Trophoblast cell (in vitro differentiated cells and primary cell): ENCODE measurements around the gene MS4A7.
A peak's percentile ranks its signal among the peaks of the same experiment; 100 is the strongest.

Source experiments
- DNase-seq, 2 donors: peaks; one replicate each; pipeline ENCODE4 v3.0.0-alpha.2; 2016
- H2AFZ ChIP-seq: 2 replicates; pipeline ENCODE4 v1.6.1; 2013; ENCODE audit warnings: low read length, moderate library complexity, mild to moderate bottlenecking; ENCODE audit not compliant: insufficient read depth, poor library complexity
- H2AK5ac ChIP-seq: 2 replicates; pipeline ENCODE4 v1.6.1; 2013; ENCODE audit warnings: mild to moderate bottlenecking, low read length
- H2BK120ac ChIP-seq: 2 replicates; pipeline ENCODE4 v1.6.1; 2013; ENCODE audit warnings: low read length, mild to moderate bottlenecking, moderate library complexity; ENCODE audit not compliant: insufficient read depth, poor library complexity
- H2BK12ac ChIP-seq: 2 replicates; pipeline ENCODE4 v1.6.1; 2013; ENCODE audit warnings: mild to moderate bottlenecking, low read length, moderate library complexity
- H2BK5ac ChIP-seq: 2 replicates; pipeline ENCODE4 v1.6.1; 2013; ENCODE audit warnings: low read length, low read depth, moderate library complexity, mild to moderate bottlenecking; ENCODE audit not compliant: poor library complexity
- H3K14ac ChIP-seq: 2 replicates; pipeline ENCODE4 v1.6.1; 2013; ENCODE audit warnings: mild to moderate bottlenecking, low read length
- H3K18ac ChIP-seq: 2 replicates; pipeline ENCODE4 v1.6.1; 2013; ENCODE audit warnings: mild to moderate bottlenecking, low read length
- H3K23ac ChIP-seq: 2 replicates; pipeline ENCODE4 v1.6.1; 2013; ENCODE audit warnings: low read length
- H3K27ac ChIP-seq: 2 replicates; pipeline ENCODE4 v1.5.1; 2013; ENCODE audit warnings: low read depth, mild to moderate bottlenecking, inconsistent platforms, low read length, moderate library complexity
- H3K27me3 ChIP-seq: 2 replicates; pipeline ENCODE4 v1.6.1; 2013; ENCODE audit warnings: inconsistent platforms, mild to moderate bottlenecking, low read length, moderate library complexity; ENCODE audit not compliant: insufficient read depth
- H3K36me3 ChIP-seq, 2 experiments: 1 replicate in 1 of 2; 2 replicates in 1 of 2; pipeline ENCODE4 v1.6.1; 2013; ENCODE audit warnings: low read length in 2 of 2, mild to moderate bottlenecking in 2 of 2, moderate library complexity in 1 of 2; ENCODE audit not compliant: insufficient read depth in 2 of 2, control insufficient read depth in 1 of 2
- H3K4ac ChIP-seq: 2 replicates; pipeline ENCODE4 v1.6.1; 2013; ENCODE audit warnings: low read depth, mild to moderate bottlenecking, low read length, moderate library complexity
- H3K4me1 ChIP-seq, 2 experiments: 1 replicate in 1 of 2; 2 replicates in 1 of 2; pipeline ENCODE4 v1.6.1; 2013; ENCODE audit warnings: low read length in 2 of 2, mild to moderate bottlenecking in 2 of 2, moderate library complexity in 1 of 2; ENCODE audit not compliant: insufficient read depth in 2 of 2, control insufficient read depth in 1 of 2
- H3K4me2 ChIP-seq: 2 replicates; pipeline ENCODE4 v1.6.1; 2013; ENCODE audit warnings: inconsistent platforms, mild to moderate bottlenecking, low read length, moderate library complexity
- H3K4me3 ChIP-seq: 2 replicates; pipeline ENCODE4 v1.5.1; 2013; ENCODE audit warnings: mild to moderate bottlenecking, low read depth, low read length, inconsistent platforms
- H3K79me1 ChIP-seq: one replicate; pipeline ENCODE4 v1.6.1; 2013; ENCODE audit warnings: low read length
- H3K79me2 ChIP-seq: 2 replicates; pipeline ENCODE4 v1.6.1; 2013; ENCODE audit warnings: low read length, mild to moderate bottlenecking; ENCODE audit not compliant: control insufficient read depth, insufficient read depth, poor library complexity
- H3K9ac ChIP-seq: 2 replicates; pipeline ENCODE4 v1.6.1; 2013; ENCODE audit warnings: mild to moderate bottlenecking, low read length
- H3K9me3 ChIP-seq: 2 replicates; pipeline ENCODE4 v1.6.1; 2013; ENCODE audit warnings: low read depth, mild to moderate bottlenecking, control low read depth, inconsistent platforms, low read length; ENCODE audit not compliant: insufficient read depth
- H4K12ac ChIP-seq: 2 replicates; pipeline ENCODE4 v1.6.1; 2013; ENCODE audit warnings: low read depth, mild to moderate bottlenecking, low read length, moderate library complexity
- H4K8ac ChIP-seq: 2 replicates; pipeline ENCODE4 v1.6.1; 2013; ENCODE audit warnings: low read depth, mild to moderate bottlenecking, low read length, moderate library complexity
- H4K91ac ChIP-seq: one replicate; pipeline ENCODE4 v1.6.1; 2013; ENCODE audit warnings: low read depth, mild to moderate bottlenecking, low read length, moderate library complexity
- WGBS: extraction: QIAGEN DNeasy Blood & Tissue Kit; methylation state at CpG from one replicate; pipeline ENCODE4 v1.1.7; 2013; ENCODE audit warnings: missing lambda C conversion rate; ENCODE audit not compliant: insufficient read length, insufficient coverage; ENCODE audit errors: extremely low coverage; 5-methylcytosine and 5-hydroxymethylcytosine counted together

MS4A7 gene

GRCh38 chr11:60338053-60338452, 40.3 kb upstream of the MS4A7 start:
- no peak overlapping the region for H2BK12ac ChIP-seq
- no peak overlapping the region for H3K27ac ChIP-seq
- no peaks in the 10 kb centered on the region for H3K79me2 ChIP-seq
- no peaks in the 10 kb centered on the region for H3K27me3 ChIP-seq
- no peak overlapping the region for H2BK120ac ChIP-seq
- H2AFZ ChIP-seq, result no peak overlapping the region
- H4K91ac ChIP-seq, result no peak overlapping the region
- WGBS, result no CpG with 5 or more reads among the region's 2 CpGs
- H4K12ac ChIP-seq, result no peak overlapping the region
- H3K4me1 ChIP-seq, result no peaks in the 10 kb centered on the region
- peaks cover 2% of the 10 kb centered on the region for H3K79me1 ChIP-seq
- H3K9me3 ChIP-seq, result no peaks in the 10 kb centered on the region
- no peak overlapping the region for H3K23ac ChIP-seq
- no peak overlapping the region for H2BK5ac ChIP-seq
- H3K36me3 ChIP-seq, result no peaks in the 10 kb centered on the region
- DNase-seq, result no peak
- H3K4ac ChIP-seq, result no peak overlapping the region
- no peak overlapping the region for H3K18ac ChIP-seq
- H2AK5ac ChIP-seq, result no peak overlapping the region
- no peak overlapping the region for H3K4me2 ChIP-seq
- no peak overlapping the region for H3K9ac ChIP-seq
- no peak overlapping the region for H3K4me3 ChIP-seq
- no peak overlapping the region for H3K14ac ChIP-seq
- no peak overlapping the region for H4K8ac ChIP-seq

DNA sequence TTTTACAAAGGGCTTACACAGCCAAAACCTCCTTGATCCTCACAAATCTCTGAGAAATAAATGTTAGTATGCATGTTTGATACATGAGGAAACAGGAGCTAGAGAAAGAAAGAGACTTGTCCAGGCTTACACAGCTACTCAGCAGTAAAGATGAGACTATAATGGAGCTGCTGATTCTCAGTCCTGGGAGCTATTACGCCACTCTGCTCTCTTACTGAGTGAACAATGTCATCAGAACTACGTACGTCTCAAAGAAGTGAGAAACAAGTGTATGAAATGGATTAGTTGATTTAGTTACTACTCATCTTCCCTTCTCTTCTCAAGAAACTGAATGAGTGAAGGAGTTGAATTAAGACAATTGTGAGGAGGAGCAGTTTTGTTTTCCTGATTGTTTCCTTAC, 39.0 kb upstream of the MS4A7 start:
- Histone ChIP-seq H3K4me3 (no peak overlapping the region), H3K4ac (no peak overlapping the region), H2BK120ac (no peak overlapping the region), H4K8ac (no peak overlapping the region), H3K27ac (no peak overlapping the region), H3K4me2 (no peak overlapping the region), H3K79me1 (no peaks in the 10 kb centered on the region), H3K4me1 (no peaks in the 10 kb centered on the region), H3K9ac (no peak overlapping the region), H3K36me3 (no peaks in the 10 kb centered on the region), H3K23ac (no peak overlapping the region), H3K9me3 (no peaks in the 10 kb centered on the region), H2BK5ac (no peak overlapping the region), H2BK12ac (no peak overlapping the region), H3K14ac (no peak overlapping the region), H2AK5ac (no peak overlapping the region), H4K91ac (no peak overlapping the region), H3K79me2 (no peaks in the 10 kb centered on the region), H3K27me3 (no peaks in the 10 kb centered on the region), H2AFZ (no peak overlapping the region), H3K18ac (no peak overlapping the region), H4K12ac (no peak overlapping the region)
- DNase-seq, result no peak
- WGBS, result no CpG with 5 or more reads among the region's 3 CpGs

GRCh38 chr11:60343094-60343704, 35.1 kb upstream of the MS4A7 start:
- no peaks in the 10 kb centered on the region for H3K9me3 ChIP-seq
- H2BK120ac ChIP-seq, result no peak overlapping the region
- no peak overlapping the region for H2AK5ac ChIP-seq
- H3K18ac ChIP-seq, result no peak overlapping the region
- H4K91ac ChIP-seq, result no peak overlapping the region
- no peak overlapping the region for H4K8ac ChIP-seq
- no peak overlapping the region for H3K27ac ChIP-seq
- no peaks in the 10 kb centered on the region for H3K79me2 ChIP-seq
- no peak overlapping the region for H3K23ac ChIP-seq
- DNase-seq, result peak in 1 of 2 donors; percentile 53
- no peak overlapping the region for H2AFZ ChIP-seq
- H3K4me3 ChIP-seq, result no peak overlapping the region
- H2BK12ac ChIP-seq, result no peak overlapping the region
- no peak overlapping the region for H3K14ac ChIP-seq
- no peak overlapping the region for H2BK5ac ChIP-seq
- no peak overlapping the region for H3K4ac ChIP-seq
- H3K9ac ChIP-seq, result no peak overlapping the region
- H3K36me3 ChIP-seq, result no peaks in the 10 kb centered on the region
- WGBS, result no CpG with 5 or more reads among the region's 10 CpGs
- no peak overlapping the region for H3K4me2 ChIP-seq
- no peak overlapping the region for H4K12ac ChIP-seq
- peaks cover 0 to 2% of the 10 kb centered on the region in 2 experiments for H3K4me1 ChIP-seq
- H3K79me1 ChIP-seq, result no peaks in the 10 kb centered on the region
- H3K27me3 ChIP-seq, result no peaks in the 10 kb centered on the region

DNA sequence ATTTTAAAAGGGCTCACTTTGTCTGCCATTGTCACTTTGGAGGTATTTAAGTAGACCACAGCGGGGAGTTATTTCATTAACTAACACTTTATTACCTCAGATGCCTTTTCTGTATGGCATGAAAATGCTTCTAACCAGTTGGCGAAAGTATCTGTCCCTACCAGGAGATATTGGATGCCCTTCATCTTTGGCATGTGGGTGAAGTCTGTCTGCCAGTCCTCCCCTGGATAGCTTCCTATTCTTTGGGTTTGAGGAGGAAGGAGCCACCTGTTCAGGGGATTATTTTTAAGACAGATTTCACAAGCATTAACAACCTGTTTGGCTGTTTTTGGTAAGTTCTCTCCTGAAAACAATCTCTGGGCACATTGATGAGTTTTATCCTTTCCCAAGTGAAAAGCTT, 34.2 kb upstream of the MS4A7 start:
- H3K18ac ChIP-seq, result no peak overlapping the region
- no peaks in the 10 kb centered on the region for H3K9me3 ChIP-seq
- H3K14ac ChIP-seq, result no peak overlapping the region
- no peak for DNase-seq
- no peak overlapping the region for H4K91ac ChIP-seq
- H3K4ac ChIP-seq, result no peak overlapping the region
- no peak overlapping the region for H3K23ac ChIP-seq
- no peak overlapping the region for H4K8ac ChIP-seq
- WGBS, result no CpG with 5 or more reads among the region's 2 CpGs
- H3K36me3 ChIP-seq, result no peaks in the 10 kb centered on the region
- no peak overlapping the region for H2AK5ac ChIP-seq
- H2AFZ ChIP-seq, result no peak overlapping the region
- H2BK120ac ChIP-seq, result no peak overlapping the region
- no peak overlapping the region for H3K27ac ChIP-seq
- H3K79me2 ChIP-seq, result no peaks in the 10 kb centered on the region
- H3K4me1 ChIP-seq, result peaks cover 0 to 2% of the 10 kb centered on the region in 2 experiments
- no peak overlapping the region for H3K4me3 ChIP-seq
- H2BK5ac ChIP-seq, result no peak overlapping the region
- no peak overlapping the region for H3K4me2 ChIP-seq
- no peak overlapping the region for H3K9ac ChIP-seq
- no peaks in the 10 kb centered on the region for H3K27me3 ChIP-seq
- H3K79me1 ChIP-seq, result no peaks in the 10 kb centered on the region
- H4K12ac ChIP-seq, result no peak overlapping the region
- no peak overlapping the region for H2BK12ac ChIP-seq
